Stimulated activated CD4-positive, alpha-beta T cell treated with anti-CD3 and anti-CD28 coated beads, Interleukin-12 subunit alpha, Interleukin-12 subunit beta, amount 100 ng/mL, for 4 hours (primary cell): ENCODE measurements around the gene PXDC1.

Experiments used
- DNase-seq: peaks from one replicate; pipeline ENCODE4 v3.0.0-alpha.2; 2020

PXDC1 gene, protein sequence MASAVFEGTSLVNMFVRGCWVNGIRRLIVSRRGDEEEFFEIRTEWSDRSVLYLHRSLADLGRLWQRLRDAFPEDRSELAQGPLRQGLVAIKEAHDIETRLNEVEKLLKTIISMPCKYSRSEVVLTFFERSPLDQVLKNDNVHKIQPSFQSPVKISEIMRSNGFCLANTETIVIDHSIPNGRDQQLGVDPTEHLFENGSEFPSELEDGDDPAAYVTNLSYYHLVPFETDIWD

DNA sequence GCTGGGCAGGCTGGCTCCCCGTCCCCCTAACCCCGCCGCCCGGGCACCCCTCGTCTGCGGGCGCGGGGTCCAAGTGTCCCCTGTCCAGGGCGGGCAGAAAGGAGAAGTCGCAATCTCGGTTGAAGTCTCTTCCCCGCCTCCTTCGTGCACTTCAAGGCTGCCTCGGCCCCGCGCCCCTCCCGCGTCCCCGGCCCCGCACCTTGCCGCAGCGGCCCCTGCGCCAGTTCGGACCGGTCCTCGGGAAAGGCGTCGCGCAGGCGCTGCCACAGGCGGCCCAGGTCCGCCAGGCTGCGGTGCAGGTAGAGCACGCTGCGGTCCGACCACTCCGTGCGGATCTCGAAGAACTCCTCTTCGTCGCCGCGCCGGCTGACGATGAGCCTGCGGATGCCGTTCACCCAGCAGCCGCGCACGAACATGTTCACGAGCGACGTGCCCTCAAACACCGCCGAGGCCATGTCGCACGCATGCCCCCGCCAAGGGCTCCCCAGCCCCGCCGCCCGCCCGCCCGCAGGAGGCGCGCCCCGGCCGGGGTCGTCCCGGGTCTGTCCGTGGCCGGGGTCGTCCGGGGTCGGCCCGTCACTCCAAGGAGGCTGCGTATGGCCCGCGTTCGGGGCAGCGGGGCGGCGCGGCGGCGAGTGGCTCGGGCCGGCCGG lies at the start of gene PXDC1:
Gene PXDC1, minus strand, starts transcription at position 637 of the 653 bp plus-strand sequence. Its CDS starts 182 bp downstream, at position 455.
- peak; percentile 26 for DNase-seq

DNA sequence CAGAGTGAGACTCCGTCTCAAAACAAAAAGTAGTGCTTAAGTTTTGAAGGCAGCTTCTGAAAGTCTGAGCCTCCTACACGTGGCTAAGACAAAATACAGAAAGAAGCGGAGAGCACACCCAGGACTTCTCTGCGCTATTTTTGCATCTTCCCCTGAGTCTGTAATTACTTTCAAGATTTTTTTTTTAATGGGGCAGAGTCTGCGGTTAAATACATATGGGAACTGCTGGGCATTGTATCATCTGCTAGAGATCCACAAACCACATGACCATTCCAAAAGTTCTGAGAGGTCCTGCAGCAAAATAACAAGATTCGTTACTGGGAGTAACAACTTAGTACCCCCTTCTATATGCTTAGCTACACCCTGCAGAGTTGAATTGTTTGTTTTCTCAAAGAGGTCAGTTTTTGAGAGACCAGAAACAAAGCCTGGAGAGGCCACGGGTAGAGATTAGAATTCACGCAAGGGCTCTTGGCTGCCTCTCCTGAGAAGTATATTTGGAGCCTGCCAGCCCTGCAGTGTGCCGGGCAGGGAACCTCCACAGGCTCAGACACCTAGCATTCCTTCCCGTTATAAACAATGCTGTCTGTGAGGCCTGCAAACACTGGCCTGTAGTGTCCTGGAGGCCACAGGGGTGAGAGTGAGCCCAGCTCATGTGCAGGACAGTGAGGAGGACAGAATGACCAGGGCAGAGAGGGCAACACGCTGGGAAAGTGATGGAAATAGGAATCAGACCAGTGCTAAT lies 49.5 kb upstream of the PXDC1 start:
- DNase-seq: no peak

DNA sequence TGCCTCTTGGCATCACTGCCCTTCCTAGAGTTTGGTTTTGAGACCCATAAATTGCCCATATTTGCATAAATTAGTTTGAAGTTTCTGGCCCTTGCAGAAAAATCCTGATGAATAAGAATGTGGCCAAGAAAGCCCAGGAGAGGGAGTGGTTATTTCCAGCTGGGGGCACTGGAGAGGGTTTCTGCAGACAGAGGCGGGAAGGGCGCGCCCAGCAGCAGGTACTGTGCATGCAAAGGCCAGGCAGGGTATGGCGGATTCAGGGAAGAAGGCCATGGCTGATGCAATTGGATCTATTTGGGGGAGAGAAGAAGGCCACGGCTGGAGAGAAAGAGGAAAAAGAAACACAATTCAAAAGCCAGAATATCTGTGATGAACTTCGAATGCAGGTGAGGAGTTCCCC lies 48.2 kb upstream of the PXDC1 start:
- no peak for DNase-seq

DNA sequence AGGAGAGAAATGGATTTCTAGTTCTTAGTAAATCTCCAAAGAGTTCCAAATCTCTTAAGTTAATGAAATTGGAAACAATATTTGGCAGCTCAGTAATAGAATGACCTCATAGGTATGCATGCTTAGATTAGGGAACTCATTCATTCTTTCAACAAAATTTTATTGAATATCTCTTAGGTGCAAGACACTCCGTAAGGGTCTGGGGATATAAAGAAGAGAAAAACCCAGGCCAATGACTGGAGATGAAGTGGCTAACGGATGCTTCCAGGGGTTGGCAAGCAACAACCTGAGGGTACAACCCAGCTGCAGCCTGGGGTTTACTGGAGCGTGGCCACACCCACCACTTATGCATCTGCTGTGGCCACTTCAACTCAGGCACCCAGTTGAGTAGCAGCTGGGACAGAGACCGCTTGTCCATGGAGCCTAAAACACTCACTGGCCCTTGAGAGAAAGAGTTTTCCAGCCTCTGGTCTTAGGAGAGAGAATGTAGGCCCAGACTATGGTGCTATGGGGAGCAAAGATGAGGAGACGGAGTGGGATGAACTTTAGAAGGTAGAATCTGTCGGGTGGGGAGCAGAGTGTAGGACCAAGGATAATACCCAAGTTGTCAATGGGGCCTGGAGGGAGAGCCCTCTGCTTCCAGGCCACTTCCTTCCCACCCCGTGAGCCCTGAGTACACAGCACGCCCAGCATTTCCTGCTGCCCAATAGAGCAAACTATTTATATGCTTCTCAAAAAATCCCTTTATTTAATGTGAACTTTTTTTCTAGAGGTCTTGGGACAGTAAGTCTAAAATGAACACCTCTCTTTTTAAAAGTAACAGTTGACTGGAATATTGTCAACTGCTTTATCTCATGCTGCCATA lies 46.8 kb upstream of the PXDC1 start:
- no peak for DNase-seq

DNA sequence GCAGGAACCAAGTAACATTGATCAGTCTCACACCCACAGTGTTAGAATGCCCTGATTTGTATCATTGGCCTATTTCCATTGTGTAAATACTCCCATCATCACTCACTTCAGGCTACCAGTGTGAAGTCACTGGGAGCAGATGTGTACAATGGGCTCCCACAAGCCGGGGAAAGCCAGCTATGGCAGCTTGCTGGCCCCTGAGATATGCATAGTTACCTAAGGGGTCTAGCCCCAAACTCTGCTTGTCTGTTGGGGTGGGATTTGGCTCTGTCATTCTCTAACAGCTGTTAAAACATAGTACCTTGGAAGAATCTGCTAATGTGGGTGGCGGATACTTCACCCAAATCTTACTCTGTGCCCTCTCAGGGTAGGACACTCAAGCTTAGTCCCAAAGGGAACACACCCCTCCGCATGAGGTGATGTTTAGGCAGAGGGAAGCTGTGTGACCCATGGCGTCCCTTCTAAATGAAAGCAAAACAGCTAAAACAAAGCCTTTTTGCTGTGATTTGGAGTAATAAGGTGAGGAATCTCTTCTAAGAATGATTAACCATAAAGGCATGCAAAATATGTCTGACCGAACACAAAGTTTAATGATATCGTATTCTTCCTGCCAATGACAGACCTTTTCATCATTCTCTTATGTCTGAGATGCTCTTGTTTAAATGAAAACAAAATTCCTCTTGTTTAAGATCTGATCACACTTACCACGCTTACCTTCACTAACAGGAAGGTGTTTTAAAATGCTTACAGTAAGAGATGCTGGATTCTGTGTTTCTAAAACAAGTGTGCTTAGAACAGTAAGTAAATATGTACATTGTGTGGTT lies 45.9 kb upstream of the PXDC1 start:
- no peak for DNase-seq

DNA sequence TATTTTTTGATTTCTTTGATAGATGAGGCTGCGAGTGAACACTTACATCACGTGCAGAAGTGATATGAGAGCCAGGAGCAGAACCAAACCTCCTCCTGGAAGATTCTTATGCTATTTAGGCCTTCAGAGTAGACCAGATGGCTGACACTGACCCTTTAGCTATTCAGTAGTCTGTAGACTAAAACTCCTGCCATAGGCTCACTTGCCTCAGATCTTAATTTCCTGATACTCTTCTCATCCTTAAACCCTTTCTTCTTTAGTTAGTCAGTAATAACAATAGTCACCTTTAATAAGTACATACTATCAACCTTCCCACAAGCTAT lies 45.2 kb upstream of the PXDC1 start:
- no peak for DNase-seq

DNA sequence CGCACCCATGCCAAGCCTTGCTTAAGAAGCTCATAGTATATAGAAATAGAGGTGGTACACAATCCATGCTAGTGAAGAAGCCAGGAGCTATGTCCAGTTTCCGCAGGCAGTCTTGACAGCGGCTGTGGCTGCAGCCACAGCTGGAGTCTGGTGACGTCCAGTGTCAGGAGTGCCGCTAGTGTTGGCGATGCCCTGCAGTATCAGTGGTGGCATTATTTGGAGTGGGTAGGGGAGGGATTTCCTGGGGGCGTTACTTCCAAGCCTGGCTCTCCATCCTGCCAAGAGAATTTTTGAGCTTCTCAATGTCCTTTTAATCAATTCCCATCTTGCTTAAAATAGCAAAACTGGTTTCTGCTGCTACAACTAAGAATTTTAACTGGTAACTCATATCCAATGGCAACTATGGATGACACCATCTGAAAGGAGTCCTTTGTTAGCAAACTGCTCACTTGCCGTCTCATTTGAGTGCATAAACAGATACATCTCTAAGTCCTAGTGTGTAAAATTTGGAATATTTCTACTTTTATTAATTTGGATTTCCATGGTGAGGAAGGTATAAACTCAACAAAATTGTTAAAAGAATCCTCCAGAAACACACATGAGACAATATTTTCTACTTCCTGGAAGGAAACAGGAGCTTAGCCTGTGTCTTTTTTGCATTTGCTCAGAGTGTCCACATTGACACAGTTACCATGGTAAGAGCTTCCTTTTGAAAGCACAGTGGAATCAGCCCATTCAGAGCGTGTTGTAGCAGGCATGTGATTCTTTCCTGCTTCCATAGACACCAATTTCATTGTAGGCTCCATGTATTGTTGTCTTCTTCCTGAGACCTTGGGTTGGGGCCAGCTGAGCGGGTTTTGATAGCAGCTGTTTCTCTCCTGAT lies 44.6 kb upstream of the PXDC1 start:
- no peak for DNase-seq

DNA sequence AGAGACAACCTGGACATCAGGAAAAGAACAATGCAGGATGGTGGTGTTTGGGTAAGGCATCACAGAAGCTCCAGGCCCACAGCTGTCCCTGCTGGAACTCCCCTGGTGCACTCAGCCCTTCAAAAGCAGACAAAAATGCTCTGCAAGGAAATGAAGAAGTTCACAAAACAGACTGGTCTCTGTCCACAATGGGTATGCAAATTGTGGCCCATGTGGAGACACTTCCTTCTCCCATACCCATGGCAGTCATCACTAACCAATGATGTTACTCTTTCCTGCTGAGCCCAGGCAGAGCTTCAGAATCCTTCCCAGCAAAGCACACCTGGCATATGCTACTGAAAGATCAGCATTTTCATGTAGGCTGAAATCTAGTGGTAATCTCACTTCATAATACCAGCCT lies 42.6 kb upstream of the PXDC1 start:
- no peak for DNase-seq

DNA sequence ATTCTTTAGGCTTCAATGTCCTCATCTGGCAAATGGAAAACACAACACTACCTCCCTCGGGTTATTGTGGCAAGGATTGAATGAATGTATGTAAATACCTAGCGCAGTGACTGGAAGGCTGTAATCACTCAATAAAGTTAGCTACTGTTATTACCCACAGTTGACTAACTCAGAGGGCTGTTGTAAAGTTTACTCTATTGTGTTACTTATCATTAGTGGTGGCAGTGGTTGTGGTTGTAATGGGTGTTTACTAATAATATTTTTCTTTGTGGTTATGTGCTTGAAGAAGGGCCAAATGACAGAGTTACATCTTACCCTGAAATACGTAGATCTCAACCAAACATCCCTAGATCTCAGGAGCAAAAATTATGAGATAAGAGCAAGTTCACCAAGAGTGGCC lies 42.0 kb upstream of the PXDC1 start:
- DNase-seq: no peak

DNA sequence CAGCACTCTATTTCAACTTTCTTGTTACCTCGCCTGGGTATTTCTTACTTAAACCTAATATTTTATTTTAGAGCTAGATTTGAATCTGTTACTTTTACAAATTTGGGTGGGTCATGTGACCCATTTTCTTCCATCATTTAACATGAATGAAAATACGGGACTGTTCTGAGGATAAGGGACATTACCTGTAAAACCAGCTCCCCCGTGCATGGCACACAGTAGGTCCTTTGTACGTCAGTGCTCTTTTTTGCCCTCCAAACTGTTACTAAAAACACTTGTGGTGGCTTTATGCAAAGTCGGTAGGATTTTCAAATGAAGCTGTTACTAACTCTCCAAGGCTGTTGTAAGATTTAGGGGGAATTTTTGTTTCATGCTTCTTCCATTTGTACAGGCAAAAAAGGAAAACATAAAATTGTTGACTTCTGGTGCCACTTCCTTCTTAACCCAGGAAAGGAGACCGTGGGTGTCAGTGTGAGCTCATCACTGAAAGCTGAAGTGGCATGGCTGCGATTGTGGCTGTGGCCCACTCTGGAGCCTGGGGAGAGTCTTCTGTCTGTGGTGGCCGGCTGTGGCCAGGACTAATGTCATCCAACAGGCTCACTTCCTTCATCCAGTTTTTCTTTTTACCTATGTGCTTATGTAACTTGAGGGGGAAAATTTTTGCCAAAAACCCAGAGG lies 40.2 kb upstream of the PXDC1 start:
- no peak for DNase-seq

DNA sequence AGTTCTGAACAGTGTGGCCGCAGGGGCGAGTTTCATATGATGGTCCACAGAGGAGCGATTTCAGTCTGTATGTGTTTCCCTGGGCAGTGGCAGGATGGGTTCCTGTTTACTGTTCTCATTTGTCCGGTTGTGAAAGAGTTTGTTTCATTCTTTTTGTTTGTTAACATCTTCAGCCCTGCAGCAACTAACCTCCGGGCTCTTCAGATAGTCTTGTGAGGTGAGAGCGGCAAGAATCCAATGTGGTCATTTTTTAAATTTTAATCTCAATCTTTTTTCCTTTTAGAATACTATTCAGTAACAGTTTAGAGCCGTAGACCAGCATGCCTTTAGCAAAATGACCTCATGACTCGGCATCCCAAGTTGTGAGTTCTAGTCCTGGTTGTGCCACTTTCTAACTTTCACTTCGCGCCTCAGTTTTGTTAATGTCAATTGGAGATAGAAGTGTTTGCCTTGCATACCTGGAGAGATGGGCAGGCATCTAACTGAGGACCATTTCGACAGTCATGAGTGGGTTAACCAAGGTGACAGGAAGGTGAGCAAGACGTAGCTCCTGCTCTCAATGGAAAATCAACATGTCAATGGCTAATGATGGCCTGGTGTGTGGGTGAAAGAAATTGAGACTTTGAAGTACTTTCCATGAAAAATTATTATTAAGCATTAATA lies 38.5 kb upstream of the PXDC1 start:
- no peak for DNase-seq

DNA sequence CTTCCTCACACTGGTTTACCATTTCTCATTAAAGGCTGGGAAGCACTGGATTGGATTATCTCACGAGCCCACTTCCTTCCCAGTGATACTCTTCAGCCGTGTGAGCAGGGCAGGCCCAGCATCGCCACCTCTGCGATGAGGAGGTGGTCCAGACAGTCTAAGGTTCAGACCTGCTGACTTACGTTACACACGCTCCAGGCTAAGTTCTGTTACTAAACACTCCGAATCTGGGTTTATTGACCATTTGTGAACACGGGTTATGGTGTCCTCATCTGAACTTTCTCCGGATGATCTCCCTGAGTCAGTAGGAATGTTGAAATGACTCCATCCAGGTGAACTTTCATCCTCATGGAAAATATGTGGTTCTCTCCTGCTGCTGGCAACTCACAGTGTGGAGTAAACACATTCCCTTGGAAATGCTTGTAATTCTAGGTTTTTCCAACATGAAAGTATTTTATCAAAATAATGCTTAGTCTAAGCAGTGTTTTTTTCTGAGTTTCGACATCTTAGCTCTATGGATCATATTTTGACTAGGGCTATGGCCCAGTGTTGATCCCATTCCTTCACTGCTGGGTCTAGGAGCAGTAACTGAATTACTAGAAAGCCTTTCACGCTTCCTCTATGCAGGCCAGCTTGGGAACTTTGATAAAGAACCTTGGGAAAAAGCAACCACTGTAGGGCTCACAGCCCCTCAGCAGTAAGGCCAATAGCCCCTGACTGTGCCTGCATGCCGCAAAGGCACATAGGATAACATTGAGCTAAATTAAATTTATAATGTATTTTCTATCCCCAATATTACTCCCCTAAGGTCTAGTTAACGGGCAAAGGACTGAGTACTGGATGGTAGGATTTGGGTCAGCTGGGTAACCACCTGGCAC lies 37.7 kb upstream of the PXDC1 start:
- DNase-seq: no peak

DNA sequence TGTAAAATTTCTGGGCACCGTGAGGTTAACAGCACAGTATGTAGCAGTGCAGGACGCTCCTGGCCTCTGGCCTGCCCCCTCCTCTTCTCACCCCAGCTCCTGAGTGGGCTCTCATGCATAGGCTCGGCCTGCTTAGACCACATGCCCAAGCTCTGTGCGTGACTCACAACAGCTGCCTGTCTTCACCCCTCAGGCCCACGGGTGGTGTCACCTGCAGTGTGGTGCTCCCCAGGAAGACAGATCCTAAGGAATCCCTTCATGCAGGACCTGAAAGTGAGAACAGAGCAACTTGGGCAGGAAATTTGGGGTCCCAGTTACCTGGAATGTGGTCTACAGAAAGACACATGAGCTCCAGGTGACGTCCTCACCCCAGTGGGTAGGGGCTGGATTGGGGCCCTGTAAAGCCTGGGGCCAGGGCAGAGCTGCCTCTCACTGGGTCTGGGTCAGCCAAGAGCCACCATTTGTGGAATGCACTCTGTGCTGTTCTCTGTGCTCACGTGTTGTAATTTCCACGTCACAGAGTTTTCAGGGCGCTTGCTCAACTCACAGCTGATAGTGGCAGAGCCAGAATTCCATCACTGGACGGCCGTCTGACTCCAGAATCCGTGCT lies 37.0 kb upstream of the PXDC1 start:
- no peak for DNase-seq

DNA sequence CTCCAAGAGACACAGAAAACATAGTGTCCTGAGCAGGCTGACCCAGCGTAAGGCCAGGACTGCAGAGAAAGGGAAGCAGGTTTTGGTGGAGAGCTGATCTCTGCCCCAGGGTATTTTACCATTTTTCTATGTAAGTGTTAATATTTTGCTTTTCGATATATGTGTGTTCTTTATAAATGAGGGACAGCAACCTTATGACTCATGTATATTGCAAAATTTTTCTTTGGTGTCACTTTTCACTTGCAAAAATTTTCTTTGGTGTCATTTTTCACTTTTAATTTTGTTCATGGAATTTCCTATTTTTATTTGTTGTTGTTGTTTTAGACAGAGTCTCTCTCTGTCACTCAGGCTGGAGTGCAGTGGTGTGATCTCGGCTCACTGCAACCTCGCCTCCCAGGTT lies 34.6 kb upstream of the PXDC1 start:
- DNase-seq: no peak

DNA sequence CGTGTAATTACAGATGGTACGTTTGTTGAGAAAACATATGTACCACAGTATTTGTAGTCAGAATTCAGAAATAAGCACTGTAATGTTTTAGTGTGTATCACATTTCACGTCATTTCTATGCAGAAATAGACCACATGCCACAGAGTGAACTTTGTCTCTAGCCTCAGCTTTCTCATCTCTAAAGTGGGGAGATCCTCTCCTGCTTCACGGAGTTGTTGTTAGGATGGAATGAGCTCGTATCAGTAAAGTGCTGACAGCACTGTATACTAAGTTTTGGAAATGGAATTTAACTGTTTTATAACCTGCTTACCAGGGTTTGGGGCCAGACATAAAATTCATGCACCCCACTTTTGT lies 34.2 kb upstream of the PXDC1 start:
- no peak for DNase-seq

DNA sequence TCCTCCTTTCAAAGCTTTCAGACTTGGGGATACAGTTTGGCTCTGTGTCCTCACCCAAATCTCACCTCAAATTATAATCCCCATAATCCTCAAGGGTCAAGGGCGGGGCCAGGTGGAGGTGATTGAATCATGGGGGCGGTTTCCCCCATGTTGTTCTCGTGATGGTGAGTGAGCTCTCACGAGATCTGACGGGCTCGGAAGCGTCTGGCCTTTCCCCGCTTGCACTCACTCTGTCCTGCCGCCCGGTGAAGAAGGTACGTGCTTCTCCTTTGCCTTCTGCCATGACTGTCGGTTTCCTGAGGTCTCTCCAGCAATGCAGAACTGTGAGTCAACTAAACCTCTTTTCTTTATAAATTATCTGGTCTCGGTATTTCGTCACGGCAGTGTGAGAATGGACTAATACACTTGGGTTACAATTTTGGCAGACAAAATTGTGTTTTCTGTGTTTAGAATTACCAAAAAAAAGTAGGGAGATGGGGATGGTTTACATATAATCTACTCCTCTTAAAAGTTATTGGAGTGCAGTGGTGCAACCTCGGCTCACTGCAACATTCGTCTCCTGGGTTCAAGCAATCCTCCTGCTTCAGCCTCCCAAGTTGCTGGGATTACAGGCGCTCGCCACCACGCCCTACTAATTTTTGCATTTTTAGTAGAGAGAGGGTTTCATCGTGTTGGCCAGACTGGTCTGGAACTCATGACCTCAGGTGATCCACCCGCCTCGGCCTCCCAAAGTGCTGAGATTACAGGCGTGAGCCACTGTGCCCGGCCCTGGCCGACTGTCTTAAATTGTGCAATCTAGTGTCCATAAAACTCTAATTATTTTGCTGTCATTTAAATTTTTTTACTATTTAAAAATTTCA lies 33.6 kb upstream of the PXDC1 start:
- DNase-seq: no peak

DNA sequence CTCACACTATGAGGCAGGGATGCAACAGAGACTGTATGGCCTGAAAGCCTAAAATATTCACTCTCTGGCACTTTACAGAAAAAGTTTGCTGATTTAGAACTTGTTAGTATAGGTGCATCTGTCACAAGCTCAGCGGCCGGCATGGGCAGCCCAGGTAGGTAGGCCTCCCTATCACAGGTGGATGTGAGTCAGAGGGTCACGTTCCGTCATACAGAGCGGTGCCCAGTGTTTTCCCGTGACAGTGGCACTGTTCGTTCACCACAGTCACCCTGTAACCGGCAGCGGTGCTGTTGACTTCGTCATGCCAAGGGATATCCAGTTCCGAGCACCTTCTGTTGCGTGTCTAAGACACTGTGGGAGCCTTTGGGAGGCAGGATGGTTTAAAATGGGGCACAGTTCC lies 32.9 kb upstream of the PXDC1 start:
- DNase-seq: no peak
